Mesodermal cell (in vitro differentiated cells): ENCODE results near the gene FHIT.

Source experiments
- H3K27ac ChIP-seq: 2 replicates; pipeline ENCODE4 v1.7.0; 2013; ENCODE audit warnings: mild to moderate bottlenecking, low read depth, low read length, moderate library complexity; ENCODE audit not compliant: severe bottlenecking
- H3K36me3 ChIP-seq: 2 replicates; pipeline ENCODE4 v1.7.1; 2013; ENCODE audit warnings: mild to moderate bottlenecking, low read length, moderate library complexity; ENCODE audit not compliant: control insufficient read depth, insufficient read depth
- H3K4me1 ChIP-seq: one replicate; pipeline ENCODE4 v1.7.1; 2013; ENCODE audit warnings: mild to moderate bottlenecking, low read length; ENCODE audit not compliant: insufficient read depth, control insufficient read depth, poor library complexity, severe bottlenecking
- H3K4me3 ChIP-seq: 2 replicates; pipeline ENCODE4 v1.7.0; 2013; ENCODE audit warnings: low read length, control low read depth, mild to moderate bottlenecking; ENCODE audit not compliant: insufficient read depth, poor library complexity, severe bottlenecking; ENCODE audit errors: extremely low read depth
- H3K9me3 ChIP-seq: 2 replicates; pipeline ENCODE4 v1.7.1; 2013; ENCODE audit warnings: mild to moderate bottlenecking, low read length, moderate library complexity; ENCODE audit not compliant: control insufficient read depth
- WGBS, 2 experiments: methylation state at CpG; one replicate each; pipeline ENCODE4 v1.1.5; 2013; ENCODE audit warnings: missing lambda C conversion rate in 2 of 2; ENCODE audit not compliant: insufficient coverage in 2 of 2; 5-methylcytosine and 5-hydroxymethylcytosine counted together

The FHIT gene

GRCh38 chr3:60737633-60738399 is 513.4 kb downstream of the FHIT start:
- no peaks in the 10 kb centered on the region for H3K9me3 ChIP-seq
- no peak overlapping the region for H3K4me3 ChIP-seq
- 82 to 94% methylated on average over 7 to 8 of the region's 8 CpGs for WGBS, 2 experiments

GRCh38 chr3:60730371-60730770 is 520.9 kb downstream of the FHIT start:
- no peak overlapping the region for H3K27ac ChIP-seq
- WGBS, 2 experiments: 96 to 100% methylated on average over 1 to 5 of the region's 9 CpGs
- no peaks in the 10 kb centered on the region for H3K9me3 ChIP-seq
- no peaks in the 10 kb centered on the region for H3K4me1 ChIP-seq
- H3K4me3 ChIP-seq: no peak overlapping the region
- no peaks in the 10 kb centered on the region for H3K36me3 ChIP-seq

More at GRCh38 chr3:60737633-60738399, 513.4 kb downstream of the FHIT start:
- Histone ChIP-seq H3K4me1 (peaks cover 10% of the 10 kb centered on the region), H3K36me3 (no peaks in the 10 kb centered on the region), H3K27ac (no peak overlapping the region)

GRCh38 chr3:60729056-60729455 is 522.2 kb downstream of the FHIT start:
- Histone ChIP-seq H3K9me3 (no peaks in the 10 kb centered on the region), H3K4me3 (no peak overlapping the region), H3K36me3 (no peaks in the 10 kb centered on the region), H3K4me1 (no peaks in the 10 kb centered on the region), H3K27ac (no peak overlapping the region)
- WGBS, 2 experiments: 87 to 96% methylated on average over 5 of the region's 6 CpGs

GRCh38 chr3:60728006-60728405 is 523.2 kb downstream of the FHIT start:
- WGBS, 2 experiments: 77 to 78% methylated on average over 1 of the region's 1 CpG
- Histone ChIP-seq H3K4me1 (no peaks in the 10 kb centered on the region), H3K4me3 (no peak overlapping the region), H3K27ac (no peak overlapping the region), H3K9me3 (no peaks in the 10 kb centered on the region), H3K36me3 (no peaks in the 10 kb centered on the region)

GRCh38 chr3:60720736-60721135 is 530.5 kb downstream of the FHIT start:
- Histone ChIP-seq H3K36me3 (no peaks in the 10 kb centered on the region), H3K4me3 (no peak overlapping the region), H3K4me1 (no peaks in the 10 kb centered on the region), H3K27ac (no peak overlapping the region), H3K9me3 (no peaks in the 10 kb centered on the region)
- 100% methylated on average over 2 of the region's 2 CpGs; no CpG with 5 or more reads in 1 of the 2 experiments for WGBS, 2 experiments

GRCh38 chr3:60716573-60716972 is 534.7 kb downstream of the FHIT start:
- Histone ChIP-seq H3K4me1 (no peaks in the 10 kb centered on the region), H3K9me3 (no peaks in the 10 kb centered on the region), H3K4me3 (no peak overlapping the region), H3K27ac (no peak overlapping the region), H3K36me3 (no peaks in the 10 kb centered on the region)
- WGBS, 2 experiments: 95 to 100% methylated on average over 3 of the region's 3 CpGs

GRCh38 chr3:60708191-60708975 is 542.9 kb downstream of the FHIT start:
- WGBS, 2 experiments: no CpG with 5 or more reads among the region's 1 CpG
- Histone ChIP-seq H3K9me3 (peaks cover 3% of the 10 kb centered on the region), H3K4me1 (no peaks in the 10 kb centered on the region), H3K4me3 (no peak overlapping the region), H3K27ac (no peak overlapping the region), H3K36me3 (no peaks in the 10 kb centered on the region)

GRCh38 chr3:60707452-60708020 is 543.7 kb downstream of the FHIT start:
- WGBS, 2 experiments: no CpG with 5 or more reads among the region's 2 CpGs
- no peaks in the 10 kb centered on the region for H3K36me3 ChIP-seq
- H3K4me3 ChIP-seq: no peak overlapping the region
- no peak overlapping the region for H3K27ac ChIP-seq
- H3K9me3 ChIP-seq: peaks cover 3% of the 10 kb centered on the region
- no peaks in the 10 kb centered on the region for H3K4me1 ChIP-seq

- WGBS, 2 experiments: 100% methylated on average over 1 of the region's 3 CpGs; no CpG with 5 or more reads in 1 of the 2 experiments
- H3K4me1 ChIP-seq: no peaks in the 10 kb centered on the region
- no peaks in the 10 kb centered on the region for H3K36me3 ChIP-seq
- H3K9me3 ChIP-seq: no peaks in the 10 kb centered on the region
- no peak overlapping the region for H3K27ac ChIP-seq
- H3K4me3 ChIP-seq: no peak overlapping the region
Observed at GRCh38 chr3:60703956-60704736, 547.1 kb downstream of the FHIT start.

- H3K9me3 ChIP-seq: no peaks in the 10 kb centered on the region
- H3K4me1 ChIP-seq: no peaks in the 10 kb centered on the region
- H3K36me3 ChIP-seq: no peaks in the 10 kb centered on the region
- H3K4me3 ChIP-seq: no peak overlapping the region
- 95 to 100% methylated on average over 2 of the region's 3 CpGs for WGBS, 2 experiments
- no peak overlapping the region for H3K27ac ChIP-seq
Observed at GRCh38 chr3:60703008-60703407, 548.2 kb downstream of the FHIT start.
